ENCODE measurements around the gene PRKCB.

DNA sequence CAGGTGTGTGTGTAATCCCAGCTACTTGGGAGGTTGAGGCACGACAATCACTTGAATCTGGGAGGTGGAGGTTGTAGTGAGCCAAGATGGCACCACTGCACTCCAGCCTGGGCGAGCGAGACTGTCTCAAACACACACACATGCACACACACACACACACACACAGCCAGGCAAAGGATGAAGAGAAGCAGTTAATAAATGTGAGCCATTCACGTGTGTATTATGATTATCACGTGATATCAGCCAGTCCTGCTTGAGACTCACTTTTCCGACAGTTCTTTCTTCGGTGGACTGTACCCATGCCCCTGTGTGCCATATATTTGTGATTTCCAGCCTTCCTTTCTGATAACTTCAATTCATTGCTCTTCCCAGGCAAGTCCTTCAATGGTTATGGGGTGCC lies 119.3 kb downstream of the PRKCB start:
- TF ChIP-seq, protein P1, sequence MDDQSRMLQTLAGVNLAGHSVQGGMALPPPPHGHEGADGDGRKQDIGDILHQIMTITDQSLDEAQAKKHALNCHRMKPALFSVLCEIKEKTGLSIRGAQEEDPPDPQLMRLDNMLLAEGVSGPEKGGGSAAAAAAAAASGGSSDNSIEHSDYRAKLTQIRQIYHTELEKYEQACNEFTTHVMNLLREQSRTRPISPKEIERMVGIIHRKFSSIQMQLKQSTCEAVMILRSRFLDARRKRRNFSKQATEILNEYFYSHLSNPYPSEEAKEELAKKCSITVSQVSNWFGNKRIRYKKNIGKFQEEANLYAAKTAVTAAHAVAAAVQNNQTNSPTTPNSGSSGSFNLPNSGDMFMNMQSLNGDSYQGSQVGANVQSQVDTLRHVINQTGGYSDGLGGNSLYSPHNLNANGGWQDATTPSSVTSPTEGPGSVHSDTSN (CRISPR knock-in tag; IDR thresholded peaks at IDR 0.05), result no peak
- TF ChIP-seq, protein P2, sequence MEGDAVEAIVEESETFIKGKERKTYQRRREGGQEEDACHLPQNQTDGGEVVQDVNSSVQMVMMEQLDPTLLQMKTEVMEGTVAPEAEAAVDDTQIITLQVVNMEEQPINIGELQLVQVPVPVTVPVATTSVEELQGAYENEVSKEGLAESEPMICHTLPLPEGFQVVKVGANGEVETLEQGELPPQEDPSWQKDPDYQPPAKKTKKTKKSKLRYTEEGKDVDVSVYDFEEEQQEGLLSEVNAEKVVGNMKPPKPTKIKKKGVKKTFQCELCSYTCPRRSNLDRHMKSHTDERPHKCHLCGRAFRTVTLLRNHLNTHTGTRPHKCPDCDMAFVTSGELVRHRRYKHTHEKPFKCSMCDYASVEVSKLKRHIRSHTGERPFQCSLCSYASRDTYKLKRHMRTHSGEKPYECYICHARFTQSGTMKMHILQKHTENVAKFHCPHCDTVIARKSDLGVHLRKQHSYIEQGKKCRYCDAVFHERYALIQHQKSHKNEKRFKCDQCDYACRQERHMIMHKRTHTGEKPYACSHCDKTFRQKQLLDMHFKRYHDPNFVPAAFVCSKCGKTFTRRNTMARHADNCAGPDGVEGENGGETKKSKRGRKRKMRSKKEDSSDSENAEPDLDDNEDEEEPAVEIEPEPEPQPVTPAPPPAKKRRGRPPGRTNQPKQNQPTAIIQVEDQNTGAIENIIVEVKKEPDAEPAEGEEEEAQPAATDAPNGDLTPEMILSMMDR (tag by site-specific recombination; IDR thresholded peaks at IDR 0.05), result no peak
- TF ChIP-seq ZNF426 (tag by site-specific recombination; IDR thresholded peaks at IDR 0.05), result no peak

Data from HEK293 (cell line).